IgD-negative memory B cell (primary cell): ENCODE results near the gene B3GNT2. TPM values are rescaled to one million over a fixed set of nuclear protein-coding genes. Genes with fewer than 3 reads are reported as not detected.

Source experiments
- H3K27ac Mint-ChIP-seq, 3 donors: one replicate each; pipeline ENCODE4 v1.8.0; 2020 to 2022; ENCODE audit warnings: mild to moderate bottlenecking in 3 of 3, mixed read lengths in 3 of 3, moderate library complexity in 1 of 3
- H3K27me3 Mint-ChIP-seq: one replicate; pipeline ENCODE4 v1.8.0; 2021; ENCODE audit warnings: mixed read lengths
- H3K36me3 Mint-ChIP-seq: one replicate; pipeline ENCODE4 v1.8.0; 2020; ENCODE audit warnings: mild to moderate bottlenecking, mixed read lengths
- H3K4me1 Mint-ChIP-seq, 3 donors: one replicate each; pipeline ENCODE4 v1.8.0; 2020 to 2022; ENCODE audit warnings: mixed read lengths in 3 of 3, mild to moderate bottlenecking in 1 of 3
- H3K4me3 Mint-ChIP-seq, 4 donors: one replicate each; pipeline ENCODE4 v1.8.0; 2020 to 2022; ENCODE audit warnings: mild to moderate bottlenecking in 4 of 4, mixed read lengths in 4 of 4, moderate library complexity in 3 of 4
- H3K9me3 Mint-ChIP-seq, 3 donors: one replicate each; pipeline ENCODE4 v1.8.0; 2020 to 2021; ENCODE audit warnings: mixed read lengths in 3 of 3, mild to moderate bottlenecking in 1 of 3
- polyA plus RNA-seq: library from polyadenylated mRNA; unstranded; fragments of 300-500 nt; fragmentation: Illumina TruSeq; gene quantifications from one replicate; pipeline ENCODE4 v1.2.3, GENCODE V29; 2021

The B3GNT2 gene
- polyA plus RNA-seq, 1 donor from 2014 or later = 25.1 TPM

DNA sequence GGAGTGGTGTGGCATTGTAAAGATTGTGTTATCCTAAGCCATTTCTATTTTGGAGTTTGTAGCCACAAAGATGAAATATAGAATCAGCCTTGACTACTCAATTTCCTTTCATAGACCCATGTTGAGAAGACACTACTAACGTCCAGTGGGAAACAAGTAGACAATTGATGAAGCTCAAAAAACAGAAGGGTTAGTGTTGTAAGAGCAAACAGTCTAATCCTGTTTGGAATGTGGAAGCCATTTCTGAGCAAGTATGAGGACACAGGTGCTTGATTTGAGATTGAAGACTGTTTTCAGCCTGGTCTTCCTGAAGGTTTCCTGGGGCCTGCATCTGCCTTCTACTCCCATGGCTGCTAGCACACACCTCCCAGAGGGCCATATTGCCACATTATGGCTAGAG lies 29.1 kb downstream of the B3GNT2 start:
- no peak overlapping the region for H3K27ac Mint-ChIP-seq
- H3K4me1 Mint-ChIP-seq = peaks cover 25 to 40% (median 29%) of the 10 kb centered on the region in 3 donors
- no peak overlapping the region for H3K4me3 Mint-ChIP-seq
- no peaks in the 10 kb centered on the region for H3K27me3 Mint-ChIP-seq
- peaks cover 18% of the 10 kb centered on the region for H3K36me3 Mint-ChIP-seq
- H3K9me3 Mint-ChIP-seq = no peaks in the 10 kb centered on the region

DNA sequence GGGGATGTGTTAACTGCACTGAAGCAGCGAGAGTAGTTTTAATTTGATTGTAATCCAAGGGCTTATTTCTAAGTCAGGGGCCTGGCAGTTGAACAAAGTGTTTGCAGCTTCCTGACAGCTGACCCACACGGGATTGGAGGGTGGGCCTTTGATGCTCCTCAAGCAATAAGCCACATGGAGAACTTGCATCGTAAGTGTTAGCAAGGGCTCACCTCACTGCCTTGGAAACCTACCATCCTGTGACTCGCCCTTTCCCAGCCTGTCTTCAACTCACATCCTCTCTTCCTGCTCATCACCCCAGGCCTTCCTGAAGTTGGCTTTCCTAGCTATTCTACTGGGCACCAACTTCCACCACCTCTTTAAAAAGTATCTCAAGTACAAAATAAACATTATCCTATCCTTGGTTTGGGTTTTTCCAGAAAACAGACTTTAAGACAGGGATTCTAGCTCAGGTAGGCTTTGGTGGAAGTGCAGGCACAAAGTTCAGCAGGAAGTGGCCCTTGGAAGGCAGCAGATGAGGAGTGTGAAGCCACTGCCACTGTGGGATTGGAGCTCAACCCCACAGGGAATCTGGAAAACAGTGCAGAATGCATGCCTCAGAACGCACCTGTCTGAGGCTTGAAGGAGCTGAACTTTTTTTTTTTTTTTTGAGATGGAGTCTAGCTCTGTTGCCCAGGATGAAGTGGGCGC lies 31.6 kb downstream of the B3GNT2 start:
- peak overlapping the region in 1 of 3 donors; percentile 55 for H3K27ac Mint-ChIP-seq
- no peaks in the 10 kb centered on the region for H3K27me3 Mint-ChIP-seq
- H3K9me3 Mint-ChIP-seq = no peaks in the 10 kb centered on the region
- no peak overlapping the region for H3K4me3 Mint-ChIP-seq
- H3K36me3 Mint-ChIP-seq = peaks cover 13% of the 10 kb centered on the region
- peaks cover 7 to 18% (median 18%) of the 10 kb centered on the region in 3 donors for H3K4me1 Mint-ChIP-seq

DNA sequence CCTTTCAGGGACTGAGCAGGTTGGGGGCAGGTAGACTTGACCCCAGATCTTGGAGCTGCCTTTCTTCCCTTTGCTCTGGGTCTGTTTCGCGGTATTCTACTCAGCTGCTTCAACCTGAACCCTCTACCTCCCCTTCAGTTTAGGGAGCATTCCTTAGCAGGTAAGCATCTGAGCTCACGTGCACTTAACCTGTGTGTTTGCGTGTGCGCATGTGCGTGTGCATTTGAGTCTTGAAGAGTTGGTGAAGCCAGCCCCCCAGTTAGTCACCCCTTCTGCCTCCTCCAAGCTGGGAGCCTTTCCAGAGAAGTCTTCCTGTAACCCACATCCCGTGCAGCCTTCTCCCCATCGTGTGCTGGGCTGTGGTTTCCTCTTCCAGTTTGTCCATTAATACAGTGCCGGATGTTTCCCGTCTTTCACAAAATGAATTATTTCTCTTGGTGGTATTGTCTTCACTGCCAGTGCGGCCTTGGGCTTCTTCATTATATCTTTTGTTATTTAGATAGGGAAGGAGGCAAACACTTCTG lies 33.2 kb downstream of the B3GNT2 start:
- no peak overlapping the region for H3K4me3 Mint-ChIP-seq
- peaks cover 7% of the 10 kb centered on the region for H3K36me3 Mint-ChIP-seq
- H3K27me3 Mint-ChIP-seq = no peaks in the 10 kb centered on the region
- H3K9me3 Mint-ChIP-seq = no peaks in the 10 kb centered on the region
- H3K27ac Mint-ChIP-seq = no peak overlapping the region
- H3K4me1 Mint-ChIP-seq = peaks cover 8 to 19% (median 13%) of the 10 kb centered on the region in 3 donors

DNA sequence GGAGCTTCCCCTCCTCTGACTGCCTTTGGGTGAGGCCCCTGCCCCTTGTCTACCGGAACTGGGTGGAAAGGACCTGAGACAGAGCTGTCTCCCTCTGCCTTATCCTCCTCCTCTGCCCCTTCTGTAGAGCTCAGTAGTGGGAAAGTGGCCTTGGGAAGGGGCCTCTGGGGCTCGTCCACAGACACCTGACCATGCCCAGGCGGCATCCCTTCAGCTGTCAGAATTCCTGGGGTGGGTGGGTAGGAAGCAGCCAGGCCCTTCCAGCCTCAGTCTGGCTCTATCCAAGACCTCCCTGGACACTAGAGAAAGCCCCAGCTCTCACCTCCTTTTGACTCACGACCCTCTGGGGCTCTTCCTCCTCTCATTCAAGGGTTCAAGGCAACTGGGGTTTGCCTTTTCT lies 35.6 kb downstream of the B3GNT2 start:
- Mint-ChIP-seq H3K27me3 (no peaks in the 10 kb centered on the region), H3K4me3 (peak overlapping the region in 1 of 4 donors; percentile 28), H3K4me1 (peaks cover 8 to 19% (median 15%) of the 10 kb centered on the region in 3 donors), H3K36me3 (peaks cover 2% of the 10 kb centered on the region), H3K9me3 (no peaks in the 10 kb centered on the region), H3K27ac (peak overlapping the region in 1 of 3 donors; percentile 76)

DNA sequence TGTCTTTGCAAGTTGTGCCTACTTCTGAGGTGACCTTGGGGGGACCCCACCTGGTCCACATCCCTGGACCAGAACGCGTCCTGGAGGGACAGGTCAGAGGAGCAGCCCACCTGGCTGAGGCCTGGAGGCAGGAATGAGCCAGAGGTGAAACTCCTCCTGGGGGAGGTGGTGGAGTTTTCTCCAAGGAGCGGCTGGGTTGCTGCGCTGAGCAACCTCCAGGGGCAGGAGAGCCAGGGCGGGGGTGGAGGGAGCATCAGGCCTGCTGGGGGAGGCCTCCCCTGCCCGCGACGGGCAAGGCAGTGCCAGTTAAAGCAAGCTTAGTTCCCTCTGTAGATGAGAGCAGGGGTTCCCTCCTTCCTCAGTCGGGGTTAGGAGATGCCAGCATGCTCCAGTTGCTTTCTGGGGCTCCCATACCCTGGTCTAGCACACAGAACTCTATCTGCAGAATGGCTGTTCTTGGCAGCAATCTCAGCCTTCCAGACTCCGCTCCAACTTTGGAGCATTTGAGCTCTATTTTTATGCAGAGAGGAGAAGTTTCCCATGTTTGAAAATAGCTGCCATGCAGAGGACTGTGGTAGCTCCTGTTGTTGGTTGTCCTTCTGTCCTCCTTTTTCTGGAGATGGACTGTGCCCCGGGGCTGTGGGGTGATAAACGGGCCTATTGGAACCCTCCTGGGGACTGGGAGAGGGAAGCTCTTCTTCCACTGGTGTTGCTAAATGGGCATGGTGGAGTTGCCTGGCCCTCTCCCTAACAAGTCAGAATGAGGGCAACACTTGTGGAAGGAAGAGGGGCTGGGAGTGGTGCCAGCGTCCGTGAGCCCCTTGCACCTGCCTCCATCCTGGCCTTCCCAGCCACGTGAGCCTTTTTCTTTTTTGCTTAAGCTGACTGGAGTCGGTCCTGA lies 39.1 kb downstream of the B3GNT2 start:
- no peaks in the 10 kb centered on the region for H3K9me3 Mint-ChIP-seq
- H3K27me3 Mint-ChIP-seq = no peaks in the 10 kb centered on the region
- H3K4me3 Mint-ChIP-seq = peak overlapping the region in 1 of 4 donors; percentile 38
- H3K27ac Mint-ChIP-seq = no peak overlapping the region
- peaks cover 2% of the 10 kb centered on the region for H3K36me3 Mint-ChIP-seq
- H3K4me1 Mint-ChIP-seq = peaks cover 7 to 12% (median 9%) of the 10 kb centered on the region in 3 donors

DNA sequence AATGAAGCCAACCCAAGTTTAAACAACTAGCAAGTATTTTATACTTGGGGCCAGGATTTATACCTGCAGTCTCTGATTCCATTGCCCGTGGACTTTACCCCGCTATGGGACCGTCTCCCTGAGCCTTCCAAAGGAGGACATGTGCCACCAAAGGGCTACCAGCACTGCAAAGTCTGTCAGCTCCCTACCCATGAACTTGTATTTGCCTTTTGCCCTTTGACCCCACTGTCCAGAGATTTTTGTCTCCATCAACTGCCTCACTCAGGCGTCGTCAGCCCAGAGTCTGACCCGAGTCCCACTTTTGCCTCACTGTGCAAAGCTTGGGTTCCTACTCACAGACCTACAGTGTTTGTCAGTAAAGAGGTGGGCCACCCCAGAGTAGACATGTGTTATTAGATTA lies 40.6 kb downstream of the B3GNT2 start:
- Mint-ChIP-seq H3K9me3 (no peaks in the 10 kb centered on the region), H3K36me3 (peaks cover 2% of the 10 kb centered on the region), H3K27me3 (no peaks in the 10 kb centered on the region), H3K4me3 (no peak overlapping the region), H3K27ac (no peak overlapping the region), H3K4me1 (peaks cover 7 to 12% (median 9%) of the 10 kb centered on the region in 3 donors)

- Mint-ChIP-seq H3K9me3 (no peaks in the 10 kb centered on the region), H3K27me3 (no peaks in the 10 kb centered on the region), H3K27ac (no peak overlapping the region), H3K4me1 (peaks cover 6 to 9% (median 7%) of the 10 kb centered on the region in 3 donors), H3K4me3 (no peak overlapping the region), H3K36me3 (peaks cover 2% of the 10 kb centered on the region)
These were observed 42.3 kb downstream of the B3GNT2 start for GRCh38 chr2:62238236-62238635.

- H3K27ac Mint-ChIP-seq = no peak overlapping the region
- no peaks in the 10 kb centered on the region for H3K27me3 Mint-ChIP-seq
- H3K9me3 Mint-ChIP-seq = no peaks in the 10 kb centered on the region
- H3K4me3 Mint-ChIP-seq = no peak overlapping the region
- no peaks in the 10 kb centered on the region for H3K4me1 Mint-ChIP-seq
- no peaks in the 10 kb centered on the region for H3K36me3 Mint-ChIP-seq
These were observed 44.6 kb downstream of the B3GNT2 start for GRCh38 chr2:62240546-62240945.

DNA sequence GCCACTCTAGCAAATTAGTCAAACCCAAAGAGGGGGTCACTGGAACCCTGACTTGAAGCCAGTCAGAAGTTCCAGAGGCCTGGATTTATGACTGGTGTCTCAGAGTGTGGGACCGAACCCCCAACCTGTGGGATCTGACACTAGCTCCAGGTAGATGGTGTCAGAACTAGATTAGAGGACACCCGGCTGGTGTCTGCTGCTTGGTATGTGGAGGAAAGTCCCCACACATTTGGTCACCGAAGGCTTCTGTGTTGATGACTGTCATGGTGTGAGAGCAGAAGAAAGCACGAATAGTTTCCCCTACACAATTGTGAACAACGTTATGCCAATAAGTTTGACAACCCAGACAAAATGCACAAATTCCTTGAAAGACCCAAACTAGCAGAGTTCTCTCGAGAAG lies 48.1 kb downstream of the B3GNT2 start:
- Mint-ChIP-seq H3K4me3 (no peak overlapping the region), H3K4me1 (no peaks in the 10 kb centered on the region), H3K27ac (no peak overlapping the region), H3K9me3 (no peaks in the 10 kb centered on the region), H3K36me3 (no peaks in the 10 kb centered on the region), H3K27me3 (no peaks in the 10 kb centered on the region)

DNA sequence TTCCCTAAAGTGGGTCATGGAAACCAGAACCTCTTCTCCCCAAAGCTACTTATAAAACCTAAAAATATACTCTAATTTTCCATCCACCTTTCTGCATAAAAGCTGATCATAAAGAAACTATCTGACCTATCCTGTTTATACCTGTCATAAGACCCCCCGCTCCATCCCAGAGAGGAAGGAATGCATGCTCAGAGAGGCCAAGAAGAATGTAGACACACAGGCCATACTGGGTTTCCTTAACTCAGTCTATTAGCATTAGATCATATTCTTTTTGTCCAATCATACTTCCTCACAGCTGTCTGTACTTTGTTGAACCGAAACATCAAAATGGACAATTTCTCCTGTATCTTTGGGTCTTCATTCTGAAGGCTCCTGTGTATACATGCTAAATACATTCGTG lies 52.3 kb downstream of the B3GNT2 start:
- Mint-ChIP-seq H3K27me3 (no peaks in the 10 kb centered on the region), H3K27ac (no peak overlapping the region), H3K4me1 (no peaks in the 10 kb centered on the region), H3K36me3 (peaks cover 1% of the 10 kb centered on the region), H3K4me3 (no peak overlapping the region), H3K9me3 (no peaks in the 10 kb centered on the region)

GRCh38 chr2:62250239-62250638 lies 54.3 kb downstream of the B3GNT2 start:
- no peak overlapping the region for H3K4me3 Mint-ChIP-seq
- no peaks in the 10 kb centered on the region for H3K9me3 Mint-ChIP-seq
- H3K27ac Mint-ChIP-seq = no peak overlapping the region
- H3K36me3 Mint-ChIP-seq = peaks cover 1% of the 10 kb centered on the region
- no peaks in the 10 kb centered on the region for H3K27me3 Mint-ChIP-seq
- H3K4me1 Mint-ChIP-seq = peaks cover 5 to 10% (median 7%) of the 10 kb centered on the region in 3 donors

DNA sequence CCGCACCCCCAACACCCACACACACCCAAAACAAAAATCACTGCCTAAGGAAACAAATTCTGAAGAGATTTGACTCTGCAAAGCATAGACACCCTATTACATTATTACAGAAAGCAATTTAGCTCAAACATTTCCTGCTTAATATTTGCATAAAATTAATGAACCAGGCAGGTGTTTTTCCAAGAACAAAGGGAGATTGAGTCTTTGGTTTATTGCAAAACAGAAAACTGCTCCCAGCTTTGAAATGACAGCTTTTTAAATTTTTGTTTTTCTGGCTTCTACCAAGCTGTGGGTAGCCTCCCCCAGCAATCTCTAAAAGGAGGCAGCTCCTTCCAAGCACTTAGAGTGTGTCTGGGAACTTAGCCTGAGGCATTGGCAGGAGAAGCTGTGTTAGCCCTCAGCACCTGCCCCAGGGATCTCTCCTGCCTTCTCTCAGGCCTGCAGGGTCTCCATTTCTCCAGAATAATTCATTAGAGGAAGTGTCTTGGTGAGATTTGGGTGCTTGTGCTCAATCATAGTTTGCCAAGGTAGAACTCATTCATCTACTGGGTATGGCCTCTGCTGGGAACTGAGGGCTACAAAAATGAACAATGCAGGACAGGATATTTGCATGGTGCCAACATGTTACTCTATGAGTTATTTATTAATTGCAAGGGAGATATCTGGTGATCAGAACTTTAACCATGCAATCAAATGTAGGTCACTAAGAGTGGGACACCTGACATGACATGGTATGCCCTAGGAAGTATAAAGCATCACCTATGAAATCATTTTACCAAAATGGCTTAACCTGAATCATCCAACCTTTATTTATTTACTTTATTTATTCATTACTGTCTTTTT lies 58.7 kb downstream of the B3GNT2 start:
- Mint-ChIP-seq H3K4me1 (peaks cover 9 to 12% (median 11%) of the 10 kb centered on the region in 3 donors), H3K9me3 (no peaks in the 10 kb centered on the region), H3K27me3 (no peaks in the 10 kb centered on the region), H3K4me3 (peak overlapping the region in 1 of 4 donors; percentile 77), H3K27ac (peak overlapping the region in 1 of 3 donors; percentile 28), H3K36me3 (peaks cover 4% of the 10 kb centered on the region)

- peaks cover 9 to 13% (median 12%) of the 10 kb centered on the region in 3 donors for H3K4me1 Mint-ChIP-seq
- H3K27ac Mint-ChIP-seq = no peak overlapping the region
- no peak overlapping the region for H3K4me3 Mint-ChIP-seq
- H3K27me3 Mint-ChIP-seq = no peaks in the 10 kb centered on the region
- peaks cover 2% of the 10 kb centered on the region for H3K36me3 Mint-ChIP-seq
- no peaks in the 10 kb centered on the region for H3K9me3 Mint-ChIP-seq
These were observed 61.6 kb downstream of the B3GNT2 start for GRCh38 chr2:62257466-62257865.

GRCh38 chr2:62263076-62263715 lies 67.3 kb downstream of the B3GNT2 start:
- peaks cover 1% of the 10 kb centered on the region for H3K27me3 Mint-ChIP-seq
- H3K9me3 Mint-ChIP-seq = peaks cover 0 to 3% (median 0%) of the 10 kb centered on the region in 3 donors
- H3K4me3 Mint-ChIP-seq = no peak overlapping the region
- H3K36me3 Mint-ChIP-seq = peaks cover 4% of the 10 kb centered on the region
- no peak overlapping the region for H3K27ac Mint-ChIP-seq
- H3K4me1 Mint-ChIP-seq = peaks cover 1 to 7% (median 5%) of the 10 kb centered on the region in 3 donors
